GM18951 (cell line): ENCODE results near the gene MYADM.

Experiments used
- POLR2A ChIP-seq: IDR thresholded peaks from 4 replicates; pipeline ENCODE4 v1.6.1; 2011; ENCODE audit warnings: mild to moderate bottlenecking; ENCODE audit not compliant: insufficient read length, insufficient read depth; ENCODE audit errors: extremely low read depth
- in situ Hi-C: fragments of 300-500 bp; cut with MboI; formaldehyde crosslinking; loops from one replicate; pipeline ENCODE4 v1.12.0; 2022; ENCODE audit warnings: low sequenced_read_pairs, mixed read lengths, inconsistent platforms; ENCODE audit not compliant: unreplicated experiment

Gene MYADM

GRCh38 chr19:53905787-53906186 is 38.1 kb downstream of the MYADM start:
- in situ Hi-C loops, result no loop called here
- no peak for TF ChIP-seq POLR2A

DNA sequence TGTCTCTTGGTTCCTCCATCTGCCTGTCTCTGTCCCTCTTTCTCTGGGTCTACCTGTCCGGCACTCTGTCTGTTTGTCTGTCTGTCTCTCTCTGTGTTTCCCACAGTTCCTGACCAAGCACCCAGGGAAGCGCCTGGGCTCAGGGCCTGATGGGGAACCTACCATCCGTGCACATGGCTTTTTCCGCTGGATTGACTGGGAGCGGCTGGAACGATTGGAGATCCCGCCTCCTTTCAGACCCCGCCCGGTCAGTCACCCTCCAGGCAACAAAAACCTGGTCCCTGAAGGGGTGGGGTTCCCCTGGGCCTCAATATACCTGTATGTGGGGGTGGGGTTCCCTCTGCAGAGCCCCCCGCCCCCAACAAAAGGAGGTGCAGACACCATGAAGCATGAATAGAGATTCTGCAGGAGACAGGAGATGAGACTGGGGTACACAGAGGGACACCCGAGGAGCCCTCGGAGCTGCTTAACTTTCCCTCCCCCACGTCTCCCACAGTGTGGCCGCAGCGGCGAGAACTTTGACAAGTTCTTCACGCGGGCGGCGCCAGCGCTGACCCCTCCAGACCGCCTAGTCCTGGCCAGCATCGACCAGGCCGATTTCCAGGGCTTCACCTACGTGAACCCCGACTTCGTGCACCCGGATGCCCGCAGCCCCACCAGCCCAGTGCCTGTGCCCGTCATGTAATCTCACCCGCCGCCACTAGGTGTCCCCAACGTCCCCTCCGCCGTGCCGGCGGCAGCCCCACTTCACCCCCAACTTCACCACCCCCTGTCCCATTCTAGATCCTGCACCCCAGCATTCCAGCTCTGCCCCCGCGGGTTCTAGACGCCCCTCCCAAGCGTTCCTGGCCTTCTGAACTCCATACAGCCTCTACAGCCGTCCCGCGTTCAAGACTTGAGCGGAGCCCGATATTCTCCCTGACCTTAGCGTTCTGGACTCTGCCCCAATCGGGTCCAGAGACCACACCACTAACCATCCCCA is 38.8 kb downstream of the MYADM start:
- no peak for TF ChIP-seq POLR2A
- in situ Hi-C loops, result no loop called here

GRCh38 chr19:53907193-53907581 is 39.5 kb downstream of the MYADM start:
- in situ Hi-C loops, result no loop called here
- TF ChIP-seq POLR2A, result no peak

- TF ChIP-seq POLR2A, result no peak
- in situ Hi-C loops, result no loop called here
Observed at GRCh38 chr19:53907690-53908089, 40.0 kb downstream of the MYADM start.

DNA sequence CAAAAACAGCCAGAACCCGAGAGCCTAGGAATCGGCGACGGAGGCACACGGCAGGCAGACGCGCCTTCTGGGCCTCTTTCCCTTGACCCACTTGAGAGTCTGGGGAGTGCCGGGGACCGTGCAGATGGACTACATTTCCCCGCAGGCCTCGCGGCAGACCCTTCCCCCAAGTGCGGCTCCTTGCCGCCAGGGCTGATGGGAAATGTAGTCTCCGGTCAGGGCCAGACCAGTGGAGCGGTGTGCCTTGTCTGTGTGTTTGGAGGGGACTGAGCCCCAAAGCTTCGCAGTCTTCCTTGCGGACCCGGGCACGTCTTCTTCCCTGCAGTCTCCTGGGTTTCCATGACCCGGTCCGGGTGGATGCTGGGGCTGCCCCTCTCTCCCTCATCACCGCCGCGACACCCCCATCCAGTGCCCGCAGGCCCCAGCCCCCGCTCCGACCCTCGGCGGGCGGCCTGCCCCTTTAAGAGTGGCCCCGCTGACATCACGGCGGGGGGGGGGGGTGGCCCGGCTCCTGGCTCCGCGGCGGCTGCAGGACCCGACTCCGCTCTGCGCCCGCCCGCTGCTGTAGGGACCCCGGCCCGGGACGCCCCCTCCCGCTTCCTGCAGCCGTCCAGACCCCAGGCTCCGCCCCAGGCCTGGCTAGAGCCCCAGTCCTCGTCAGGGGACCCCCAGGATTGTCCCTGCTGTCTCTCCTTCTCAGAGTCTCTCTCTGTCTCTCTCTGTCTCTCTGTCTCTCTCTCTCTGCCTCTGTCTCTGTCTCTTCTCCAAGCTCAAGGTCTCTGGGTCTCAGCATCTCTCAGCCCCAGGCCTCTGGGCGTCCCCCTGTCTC is 40.6 kb downstream of the MYADM start:
- in situ Hi-C loops, result no loop called here
- no peak for TF ChIP-seq POLR2A

DNA sequence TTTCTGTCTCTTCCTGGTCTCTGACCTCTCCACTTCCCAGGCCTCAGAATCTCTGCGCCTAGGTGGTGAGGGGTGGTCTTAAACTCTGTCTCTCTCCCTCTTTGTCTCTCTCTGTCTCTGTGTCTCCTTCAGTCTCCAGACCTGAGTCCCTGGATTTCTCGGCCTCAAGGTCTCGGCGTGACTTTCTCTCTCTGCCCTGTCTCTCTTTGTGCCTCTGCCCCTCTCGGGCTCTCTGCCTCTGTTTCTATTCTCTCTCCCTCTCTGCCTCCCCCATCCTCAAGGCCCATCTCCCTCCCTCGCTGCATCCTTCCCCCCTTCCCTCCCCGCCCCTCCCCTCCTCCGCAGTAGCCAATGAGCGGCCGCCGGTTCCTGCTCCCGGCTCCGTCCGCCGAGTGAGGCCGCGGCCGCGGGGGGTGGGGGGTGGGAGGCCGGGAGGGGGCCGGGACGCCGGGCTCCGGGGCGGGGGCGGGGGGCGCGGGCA is 41.3 kb downstream of the MYADM start, which contains the start of gene CACNG7:
Gene CACNG7 (plus strand): TSS at position 344 of the 481 bp plus-strand sequence. CDS start 3,554 bp downstream, outside the sequence.
- in situ Hi-C loops, result no loop called here
- no peak for TF ChIP-seq POLR2A

GRCh38 chr19:53909471-53910169 is 41.9 kb downstream of the MYADM start:
- no peak for TF ChIP-seq POLR2A
- in situ Hi-C loops, result no loop called here

- in situ Hi-C loops, result no loop called here
- TF ChIP-seq POLR2A, result no peak
Observed at GRCh38 chr19:53910170-53910518, 42.5 kb downstream of the MYADM start.

GRCh38 chr19:53912653-53913052 is 45.0 kb downstream of the MYADM start:
- in situ Hi-C loops, result no loop called here
- no peak for TF ChIP-seq POLR2A

- in situ Hi-C loops, result no loop called here
- TF ChIP-seq POLR2A, result no peak
Observed at GRCh38 chr19:53915000-53915399, 47.3 kb downstream of the MYADM start.

- in situ Hi-C loops, result no loop called here
- no peak for TF ChIP-seq POLR2A
Observed at GRCh38 chr19:53916004-53916403, 48.3 kb downstream of the MYADM start.

- no peak for TF ChIP-seq POLR2A
- in situ Hi-C loops, result no loop called here
Observed at GRCh38 chr19:53917356-53917755, 49.7 kb downstream of the MYADM start.
